Psoas muscle (tissue), 8 donors: Measurements from ENCODE around the gene PRPF38B. TPM values are rescaled to one million over a fixed set of nuclear protein-coding genes. Genes with fewer than 3 reads are reported as not detected.

Experiments used
- ATAC-seq, 4 donors: fragments of 200-7000 bp; cut with Tn5 transposase; one replicate each; pipeline ENCODE4 v1.9.1; 2020; ENCODE audit warnings: moderate library complexity in 3 of 4, mild to moderate bottlenecking in 2 of 4
- DNase-seq, 2 donors: peaks; one replicate each; pipeline ENCODE4 v3.0.0-alpha.2; 2020
- H3K27ac ChIP-seq: fragments of 200-600 bp; one replicate; pipeline ENCODE4 v1.8.0; 2022
- H3K27me3 ChIP-seq, 3 donors: fragments of 200-600 bp in 1 of 3; one replicate each; pipeline versions ENCODE4 v1.6.1 to v1.8.0; 2013 to 2022; ENCODE audit warnings: low read length in 2 of 3, mild to moderate bottlenecking in 2 of 3, moderate library complexity in 1 of 3; ENCODE audit not compliant: insufficient read depth in 3 of 3
- H3K36me3 ChIP-seq, 2 donors: fragments of 200-600 bp in 1 of 2; one replicate each; pipeline versions ENCODE4 v1.6.1 to v1.8.0; 2013 to 2022; ENCODE audit warnings: low read depth in 1 of 2, mild to moderate bottlenecking in 1 of 2, moderate library complexity in 1 of 2; ENCODE audit not compliant: insufficient read depth in 1 of 2
- H3K4me1 ChIP-seq: fragments of 200-600 bp; one replicate; pipeline ENCODE4 v1.8.0; 2022
- H3K4me3 ChIP-seq: fragments of 200-600 bp; one replicate; pipeline ENCODE4 v1.8.0; 2022; ENCODE audit warnings: mild to moderate bottlenecking
- H3K9me3 ChIP-seq: fragments of 200-600 bp; one replicate; pipeline ENCODE4 v1.8.0; 2022
- CTCF ChIP-seq: fragments of 200-600 bp; IDR thresholded peaks from one replicate; pipeline ENCODE4 v1.8.0; 2022; ENCODE audit warnings: antibody characterized with exemption
- WGBS, 3 donors: extraction: QIAGEN DNeasy Blood & Tissue Kit; methylation state at CpG; one replicate each; pipeline versions ENCODE4 v1.1.6 to v1.1.7; 2013; 5-methylcytosine and 5-hydroxymethylcytosine counted together
- intact Hi-C, 2 donors: fragments of 100-400 bp; cut with DNase I; formaldehyde crosslinking; loops; one replicate each; pipeline versions ENCODE4 v1.11.0 to v1.14.2; 2022
- polyA plus RNA-seq, 3 donors: library from polyadenylated mRNA; stranded (reverse); fragments of 200-250 nt; gene quantifications; one replicate each; pipeline ENCODE4 v1.2.3, GENCODE V29; 2013
- total RNA-seq, 4 donors: library from RNA; stranded (reverse); fragmentation: NEBNext Ultra II Directional in 2 of 4; extraction: Animal tissue kit (Norgen Biotek cat#: 25700) in 2 of 4; gene quantifications; one replicate each; pipeline versions ENCODE4 v1.2.1 to v1.2.4, GENCODE V29; 2021 to 2023
- donor health status: healthy with polysubstance abuse.
- donor health status: DM: no; HTN: no; CAD: no; lungs with moderate emphysema.
- donor health status: Bipolar disorder and iron deficiency.
- donor health status: healthy.
- donor health status: DM: yes; HTN: yes; CAD: no.
- donor health status: DM: no; HTN: no; CAD: no.
- donor health status: DM: no; HTN: no; CAD: no.
- donor health status: DM: yes; HTN: yes; CAD: no.

The PRPF38B gene
- total and polyA plus RNA-seq, 7 donors = 13.3 to 28.9 (median 18.8) TPM

- intact Hi-C loops = no loop called here
- TF ChIP-seq CTCF = no peak
- no peaks in the 10 kb centered on the region for H3K4me1 ChIP-seq
- H3K27me3 ChIP-seq = no peaks in the 10 kb centered on the region
- no peak overlapping the region for H3K27ac ChIP-seq
- DNase-seq (no peak), ATAC-seq (no peak)
- no peaks in the 10 kb centered on the region for H3K36me3 ChIP-seq
- no peak overlapping the region for H3K4me3 ChIP-seq
- no peaks in the 10 kb centered on the region for H3K9me3 ChIP-seq
- 72 to 86% (median 78%) methylated on average over 5 of the region's 5 CpGs for WGBS, 3 donors
Observed at GRCh38 chr1:108715932-108716331, 23.8 kb downstream of the PRPF38B start.

- no peak overlapping the region for H3K27ac ChIP-seq
- ATAC-seq (no peak), DNase-seq (no peak)
- no peak for TF ChIP-seq CTCF
- no peaks in the 10 kb centered on the region for H3K27me3 ChIP-seq
- intact Hi-C loops = no loop called here
- no peaks in the 10 kb centered on the region for H3K36me3 ChIP-seq
- H3K4me1 ChIP-seq = no peaks in the 10 kb centered on the region
- 64 to 81% (median 69%) methylated on average over 2 of the region's 2 CpGs for WGBS, 3 donors
- H3K4me3 ChIP-seq = no peak overlapping the region
- H3K9me3 ChIP-seq = no peaks in the 10 kb centered on the region
Observed at GRCh38 chr1:108716437-108717230, 24.5 kb downstream of the PRPF38B start.

GRCh38 chr1:108717774-108718316 lies 25.7 kb downstream of the PRPF38B start:
- WGBS, 3 donors = 82 to 88% (median 82%) methylated on average over 9 of the region's 9 CpGs
- DNase-seq = no peak
- ATAC-seq = no peak
- no peak for TF ChIP-seq CTCF
- intact Hi-C loops = no loop called here
- Histone ChIP-seq H3K36me3 (no peaks in the 10 kb centered on the region), H3K27me3 (no peaks in the 10 kb centered on the region), H3K4me1 (no peaks in the 10 kb centered on the region), H3K4me3 (no peak overlapping the region), H3K27ac (no peak overlapping the region), H3K9me3 (no peaks in the 10 kb centered on the region)

- 31 to 34% (median 31%) methylated on average over 6 of the region's 6 CpGs for WGBS, 3 donors
- H3K4me3 ChIP-seq = no peak overlapping the region
- ATAC-seq = peak in 2 of 4 donors; percentile 28 to 49
- intact Hi-C loops = no loop called here
- no peak overlapping the region for H3K27ac ChIP-seq
- no peaks in the 10 kb centered on the region for H3K4me1 ChIP-seq
- H3K9me3 ChIP-seq = no peaks in the 10 kb centered on the region
- no peaks in the 10 kb centered on the region for H3K27me3 ChIP-seq
- DNase-seq = no peak
- H3K36me3 ChIP-seq = no peaks in the 10 kb centered on the region
- no peak for TF ChIP-seq CTCF
Observed at GRCh38 chr1:108718927-108719655, 27.0 kb downstream of the PRPF38B start.
